Testis (tissue), 3 donors: ENCODE data around the gene RYR3. TPM values are rescaled to one million over a fixed set of nuclear protein-coding genes. Genes with fewer than 3 reads are reported as not detected.

ENCODE experiments used
- DNase-seq: peaks from one replicate; pipeline ENCODE4 v3.0.0-alpha.2; 2019
- H3K27ac ChIP-seq, 2 donors: fragments of 200-600 bp; sonication (generic); one replicate each; pipeline ENCODE4 v1.5.1; 2019
- H3K27me3 ChIP-seq: fragments of 200-600 bp; sonication (generic); one replicate; pipeline ENCODE4 v1.5.1; 2019
- H3K36me3 ChIP-seq: fragments of 200-600 bp; sonication (generic); one replicate; pipeline ENCODE4 v1.5.1; 2017; ENCODE audit warnings: low read depth; ENCODE audit errors: missing control alignments
- H3K4me1 ChIP-seq: fragments of 200-600 bp; sonication (generic); one replicate; pipeline ENCODE4 v1.5.1; 2019
- H3K4me3 ChIP-seq, 2 donors: fragments of 200-600 bp; sonication (generic); one replicate each; pipeline ENCODE4 v1.5.1; 2017 to 2019
- H3K9me3 ChIP-seq: fragments of 200-600 bp; sonication (generic); one replicate; pipeline ENCODE4 v1.5.1; 2017
- POLR2A ChIP-seq: fragments of 450-650 bp; IDR thresholded peaks from one replicate; pipeline ENCODE4 v1.6.1; 2017; ENCODE audit warnings: antibody characterized with exemption, mild to moderate bottlenecking, moderate library complexity
- WGBS, 2 donors: methylation state at CpG; one replicate each; pipeline ENCODE4 v1.1.5; 2018; 5-methylcytosine and 5-hydroxymethylcytosine counted together
- intact Hi-C: fragments of 100-400 bp; cut with DNase I; formaldehyde crosslinking; loops from one replicate; pipeline ENCODE4 v1.15.1; 2023; ENCODE audit warnings: low total_unique reads
- polyA plus RNA-seq: library from polyadenylated mRNA; stranded (reverse); fragments of 350-450 nt; fragmentation: Illumina TruSeq; extraction: RNeasy Lipid Tissue Mini Kit (QIAGEN cat#74804); gene quantifications from one replicate; pipeline ENCODE4 v1.2.3, GENCODE V29; 2014; ENCODE audit warnings: low read depth, low replicate concordance; ENCODE audit not compliant: insufficient read depth
- total RNA-seq, 2 donors: library from RNA; depleted of rRNA; stranded (reverse); fragments of >200 nt; gene quantifications; one replicate each; pipeline ENCODE4 v1.2.3, GENCODE V29; 2016
- TF ChIP-seq, protein P1 (sequence below), 3 experiments: fragments of 450-650 bp in 2 of 3; fragments of 200-600 bp in 1 of 3; sonication (generic) in 1 of 3; IDR thresholded peaks; one replicate each; pipeline ENCODE4 v1.5.1; 2016 to 2019; ENCODE audit warnings: antibody characterized with exemption in 3 of 3, mild to moderate bottlenecking in 2 of 3, moderate library complexity in 1 of 3

The RYR3 gene
- total and polyA plus RNA-seq, 3 donors from 2014 or later, result 4.3 to 7.6 (median 4.4) TPM

DNA sequence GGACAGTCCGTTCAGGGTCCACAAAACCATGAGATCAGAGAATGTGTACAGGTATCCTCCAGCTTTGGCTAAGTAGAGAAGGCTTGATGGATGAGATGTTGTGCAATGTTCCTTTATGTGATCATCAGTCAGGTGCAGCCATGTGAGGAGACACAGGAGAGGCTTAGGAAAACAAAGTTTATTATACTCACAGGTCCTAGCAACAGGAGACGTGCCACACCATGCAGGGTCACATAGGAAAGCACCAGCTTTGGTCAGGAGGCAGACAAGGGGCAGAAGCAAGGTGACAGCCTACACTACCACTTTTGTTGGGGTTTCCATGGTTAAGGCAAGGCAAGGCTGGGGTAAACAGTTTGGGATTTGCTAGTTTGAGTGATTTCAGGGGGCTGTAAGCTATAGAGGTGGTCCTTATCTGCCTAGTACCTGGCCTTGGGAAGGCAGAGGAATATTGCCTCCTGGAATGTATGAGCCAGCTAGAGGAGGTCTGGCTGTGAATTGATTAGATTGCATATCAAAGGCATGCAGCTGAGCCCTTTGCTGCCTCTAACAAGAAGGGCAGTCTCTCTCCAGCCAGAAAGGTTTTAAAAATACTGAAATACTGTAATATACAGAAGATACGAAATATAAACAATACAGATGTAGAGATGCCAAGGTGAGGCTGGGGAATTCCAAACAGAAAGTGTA, 248.6 kb downstream of the RYR3 start:
- DNase-seq, result no peak
- no peak overlapping the region for H3K27ac ChIP-seq
- H3K27me3 ChIP-seq, result no peaks in the 10 kb centered on the region
- no peak for TF ChIP-seq POLR2A
- TF ChIP-seq, protein P1, sequence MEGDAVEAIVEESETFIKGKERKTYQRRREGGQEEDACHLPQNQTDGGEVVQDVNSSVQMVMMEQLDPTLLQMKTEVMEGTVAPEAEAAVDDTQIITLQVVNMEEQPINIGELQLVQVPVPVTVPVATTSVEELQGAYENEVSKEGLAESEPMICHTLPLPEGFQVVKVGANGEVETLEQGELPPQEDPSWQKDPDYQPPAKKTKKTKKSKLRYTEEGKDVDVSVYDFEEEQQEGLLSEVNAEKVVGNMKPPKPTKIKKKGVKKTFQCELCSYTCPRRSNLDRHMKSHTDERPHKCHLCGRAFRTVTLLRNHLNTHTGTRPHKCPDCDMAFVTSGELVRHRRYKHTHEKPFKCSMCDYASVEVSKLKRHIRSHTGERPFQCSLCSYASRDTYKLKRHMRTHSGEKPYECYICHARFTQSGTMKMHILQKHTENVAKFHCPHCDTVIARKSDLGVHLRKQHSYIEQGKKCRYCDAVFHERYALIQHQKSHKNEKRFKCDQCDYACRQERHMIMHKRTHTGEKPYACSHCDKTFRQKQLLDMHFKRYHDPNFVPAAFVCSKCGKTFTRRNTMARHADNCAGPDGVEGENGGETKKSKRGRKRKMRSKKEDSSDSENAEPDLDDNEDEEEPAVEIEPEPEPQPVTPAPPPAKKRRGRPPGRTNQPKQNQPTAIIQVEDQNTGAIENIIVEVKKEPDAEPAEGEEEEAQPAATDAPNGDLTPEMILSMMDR (IDR thresholded peaks at IDR 0.05), result no peak
- intact Hi-C loops, result no loop called here
- H3K36me3 ChIP-seq, result no peaks in the 10 kb centered on the region
- H3K4me1 ChIP-seq, result no peaks in the 10 kb centered on the region
- no peak overlapping the region for H3K4me3 ChIP-seq
- H3K9me3 ChIP-seq, result no peaks in the 10 kb centered on the region
- WGBS, 2 donors, result 45 to 54% methylated on average over 3 of the region's 3 CpGs

DNA sequence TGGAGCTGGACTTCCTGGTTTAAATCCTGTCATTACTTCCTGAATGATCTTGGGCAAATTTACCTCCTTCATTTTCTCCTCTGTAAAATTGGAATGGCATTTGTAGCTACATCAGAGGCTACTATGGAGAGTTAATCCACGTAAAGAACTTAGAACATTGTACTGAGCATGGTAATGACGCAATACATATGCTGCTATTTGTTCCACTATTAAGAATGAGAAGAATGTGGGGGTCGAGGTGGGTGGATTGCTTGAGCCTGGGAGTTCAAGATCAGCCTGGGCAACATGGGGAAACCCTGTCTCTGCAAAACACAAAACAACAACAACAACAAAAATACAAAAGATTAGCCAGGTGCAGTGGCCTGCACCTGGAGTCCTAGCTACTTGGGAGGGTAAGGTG, 250.6 kb downstream of the RYR3 start:
- no peaks in the 10 kb centered on the region for H3K4me1 ChIP-seq
- H3K4me3 ChIP-seq, result no peak overlapping the region
- TF ChIP-seq, protein P1 (IDR thresholded peaks at IDR 0.05), result no peak
- no peak for TF ChIP-seq POLR2A
- intact Hi-C loops, result no loop called here
- no peaks in the 10 kb centered on the region for H3K9me3 ChIP-seq
- WGBS, 2 donors, result 54 to 55% methylated on average over 3 of the region's 3 CpGs
- no peaks in the 10 kb centered on the region for H3K36me3 ChIP-seq
- DNase-seq, result no peak
- H3K27ac ChIP-seq, result no peak overlapping the region
- H3K27me3 ChIP-seq, result no peaks in the 10 kb centered on the region

DNA sequence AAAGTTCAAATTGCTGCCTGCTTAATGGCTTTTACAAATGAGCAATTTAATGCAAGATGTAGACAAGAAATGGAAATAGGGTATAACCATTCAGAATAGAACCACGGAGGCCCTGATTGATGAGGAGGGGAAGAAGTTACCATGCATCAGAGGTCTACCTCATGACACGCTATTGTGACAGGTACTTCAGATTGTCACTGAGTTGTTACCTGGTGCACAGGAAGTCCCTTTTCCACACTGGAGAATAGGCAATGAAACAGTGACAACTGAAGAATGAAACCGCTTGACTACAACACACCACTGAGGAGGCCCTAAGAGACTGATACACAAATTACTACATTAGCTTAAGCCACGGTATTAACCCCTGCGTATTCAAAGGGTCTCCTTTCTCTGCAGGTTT, 251.2 kb downstream of the RYR3 start:
- Histone ChIP-seq H3K27ac (no peak overlapping the region), H3K27me3 (no peaks in the 10 kb centered on the region), H3K9me3 (no peaks in the 10 kb centered on the region), H3K4me1 (no peaks in the 10 kb centered on the region), H3K36me3 (no peaks in the 10 kb centered on the region), H3K4me3 (no peak overlapping the region)
- intact Hi-C loops, result no loop called here
- TF ChIP-seq POLR2A, result no peak
- TF ChIP-seq, protein P1 (IDR thresholded peaks at IDR 0.05), result no peak
- no peak for DNase-seq
- 82 to 85% methylated on average over 5 of the region's 5 CpGs for WGBS, 2 donors

DNA sequence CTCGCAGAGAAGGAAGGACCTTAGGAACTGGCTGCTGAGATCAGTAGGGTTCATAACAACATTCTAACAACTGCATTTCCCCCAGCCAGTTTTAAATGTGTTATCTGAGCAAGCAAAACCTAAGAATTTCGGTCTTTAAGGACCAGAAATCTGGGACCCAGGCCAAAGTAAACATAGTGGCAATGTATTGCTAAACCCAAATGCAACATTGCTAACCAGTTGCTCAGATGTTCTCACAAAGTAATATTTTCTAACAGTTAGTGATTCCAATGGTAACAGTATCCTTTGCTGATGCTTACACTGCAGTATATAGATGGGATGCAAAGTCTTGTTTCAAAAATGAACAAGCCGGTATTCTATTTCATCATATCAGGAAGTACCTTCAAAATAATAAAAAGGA, 254.3 kb downstream of the RYR3 start:
- Histone ChIP-seq H3K27ac (no peak overlapping the region), H3K4me1 (no peaks in the 10 kb centered on the region), H3K4me3 (no peak overlapping the region), H3K9me3 (no peaks in the 10 kb centered on the region), H3K36me3 (no peaks in the 10 kb centered on the region), H3K27me3 (no peaks in the 10 kb centered on the region)
- intact Hi-C loops, result no loop called here
- no peak for TF ChIP-seq POLR2A
- TF ChIP-seq, protein P1 (IDR thresholded peaks at IDR 0.05), result no peak
- peak; percentile 36 for DNase-seq
- WGBS, 2 donors, result 28 to 32% methylated on average over 3 of the region's 3 CpGs

DNA sequence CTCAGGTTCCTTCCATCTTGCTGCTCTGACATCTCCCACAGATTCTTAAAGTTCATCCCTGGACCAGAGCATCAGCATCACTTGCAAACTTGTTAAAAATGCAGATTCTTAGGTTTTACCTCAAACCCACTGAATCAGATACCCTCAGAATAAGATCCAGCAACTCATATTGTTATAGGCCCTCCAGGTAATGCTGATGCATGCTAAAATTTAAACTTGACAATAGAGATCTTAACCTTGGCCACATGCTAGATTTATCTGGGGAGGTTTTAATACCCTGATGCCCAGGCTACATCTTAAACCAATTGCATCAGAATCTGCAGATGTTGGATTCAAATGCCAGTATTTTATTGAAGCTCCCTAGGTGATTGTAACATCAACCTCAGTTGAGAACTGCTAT, 256.9 kb downstream of the RYR3 start:
- Histone ChIP-seq H3K4me1 (no peaks in the 10 kb centered on the region), H3K9me3 (no peaks in the 10 kb centered on the region), H3K36me3 (no peaks in the 10 kb centered on the region), H3K27me3 (no peaks in the 10 kb centered on the region), H3K27ac (no peak overlapping the region), H3K4me3 (no peak overlapping the region)
- no peak for DNase-seq
- TF ChIP-seq, protein P1 (IDR thresholded peaks at IDR 0.05), result no peak
- no peak for TF ChIP-seq POLR2A
- intact Hi-C loops, result no loop called here
